ENCODE data around the gene PDIA3.
"Not testable (repeated sequence)": the region's sequence is repeated elsewhere in the genome, so short reads cannot be mapped to it uniquely, and the experiment has no call there.

The PDIA3 gene

GRCh38 chr15:43777267-43777914 is 31.2 kb downstream of the PDIA3 start:
- peak; percentile 65 for DNase-seq

- no peak for DNase-seq
Observed at GRCh38 chr15:43779016-43779415, 32.8 kb downstream of the PDIA3 start.

GRCh38 chr15:43789409-43789808 is 43.2 kb downstream of the PDIA3 start:
- no peak for DNase-seq

- peak; percentile 100 for DNase-seq
Observed at GRCh38 chr15:43791993-43792760, 45.9 kb downstream of the PDIA3 start, which contains the start of gene SERF2. Gene SERF2 (plus strand): TSS chr15:43792320. CDS start chr15:43792377, 57 bp downstream.

GRCh38 chr15:43792761-43793476 is 46.7 kb downstream of the PDIA3 start:
- DNase-seq: peak; percentile 79

- no peak for DNase-seq
Observed at GRCh38 chr15:43793647-43794046, 47.4 kb downstream of the PDIA3 start.

GRCh38 chr15:43794269-43795037 is 48.2 kb downstream of the PDIA3 start:
- no peak for DNase-seq

GRCh38 chr15:43795197-43795596 is 49.0 kb downstream of the PDIA3 start:
- DNase-seq: no peak

- no peak for DNase-seq
Observed at GRCh38 chr15:43795997-43796396, 49.8 kb downstream of the PDIA3 start.

GRCh38 chr15:43796566-43796965 is 50.3 kb downstream of the PDIA3 start:
- no peak for DNase-seq

- DNase-seq: no peak
Observed at GRCh38 chr15:43799209-43799944, 53.1 kb downstream of the PDIA3 start.

GRCh38 chr15:43799945-43800285 is 53.7 kb downstream of the PDIA3 start, which contains the start of gene SERINC4:
Gene SERINC4 (minus strand): TSS chr15:43800220. CDS start chr15:43799986, 234 bp downstream.
- no peak for DNase-seq

GRCh38 chr15:43800286-43801141 is 54.3 kb downstream of the PDIA3 start, which contains the start of gene HYPK:
Gene HYPK (plus strand): TSS chr15:43800599. CDS start chr15:43800623, 24 bp downstream.
- DNase-seq: peak; percentile 90

GRCh38 chr15:43802676-43803075 is 56.4 kb downstream of the PDIA3 start:
- DNase-seq: not testable (repeated sequence)

GRCh38 chr15:43808435-43808950 is 62.3 kb downstream of the PDIA3 start:
- no peak for DNase-seq

- peak; percentile 88 for DNase-seq
Observed at GRCh38 chr15:43808960-43809678, 62.9 kb downstream of the PDIA3 start.

- DNase-seq: not testable (repeated sequence)
Observed at GRCh38 chr15:43815064-43815463, 68.8 kb downstream of the PDIA3 start.

GRCh38 chr15:43821505-43821904 is 75.3 kb downstream of the PDIA3 start:
- no peak for DNase-seq
